Smooth muscle cell (in vitro differentiated cells): ENCODE measurements around the gene TTC28. TPM values are rescaled to one million over a fixed set of nuclear protein-coding genes. Genes with fewer than 3 reads are reported as not detected.

Experiments
- DNase-seq: peaks from one replicate; lab custom pipeline; 2025; ENCODE audit not compliant: unreplicated experiment; lab: John Stamatoyannopoulos, UW
- H2AFZ ChIP-seq: fragments of 200-600 bp; sonication (generic); 2 replicates; pipeline ENCODE4 v1.6.0; 2016; ENCODE audit warnings: antibody characterized with exemption, low read depth, mild to moderate bottlenecking
- H3F3A ChIP-seq: fragments of 200-600 bp; sonication (generic); 2 replicates; pipeline ENCODE4 v1.6.0; 2017; ENCODE audit warnings: antibody characterized with exemption, low read depth
- H3K27ac ChIP-seq: fragments of 200-600 bp; sonication (generic); 2 replicates; pipeline ENCODE4 v1.5.1; 2016; ENCODE audit warnings: low read depth, mild to moderate bottlenecking
- H3K27me3 ChIP-seq: fragments of 200-600 bp; sonication (generic); 2 replicates; pipeline ENCODE4 v1.6.1; 2016; ENCODE audit warnings: low read depth, mild to moderate bottlenecking
- H3K36me3 ChIP-seq: fragments of 200-600 bp; sonication (generic); 2 replicates; pipeline ENCODE4 v1.5.1; 2016; ENCODE audit warnings: low read depth
- H3K4me1 ChIP-seq: fragments of 200-600 bp; sonication (generic); 2 replicates; pipeline ENCODE4 v1.5.1; 2016; ENCODE audit warnings: low read depth
- H3K4me2 ChIP-seq: fragments of 200-600 bp; sonication (generic); 2 replicates; pipeline ENCODE4 v1.6.0; 2016; ENCODE audit warnings: mild to moderate bottlenecking
- H3K4me3 ChIP-seq: fragments of 200-600 bp; sonication (generic); 2 replicates; pipeline ENCODE4 v1.5.1; 2016; ENCODE audit warnings: mild to moderate bottlenecking
- H3K79me2 ChIP-seq: fragments of 200-600 bp; sonication (generic); 2 replicates; pipeline ENCODE4 v1.6.0; 2016; ENCODE audit warnings: low read depth, mild to moderate bottlenecking
- H3K9ac ChIP-seq: fragments of 200-600 bp; sonication (generic); 2 replicates; pipeline ENCODE4 v1.6.0; 2016; ENCODE audit warnings: low read depth
- H3K9me3 ChIP-seq: fragments of 200-600 bp; sonication (generic); replicated peaks from 2 replicates; pipeline ENCODE4 v1.5.1; 2016; ENCODE audit warnings: low read depth
- H4K20me1 ChIP-seq: fragments of 200-600 bp; sonication (generic); 2 replicates; pipeline ENCODE4 v1.6.0; 2016; ENCODE audit warnings: low read depth
- CTCF ChIP-seq: fragments of 200-600 bp; sonication (generic); IDR thresholded peaks from 2 replicates; pipeline ENCODE4 v1.5.1; 2017; ENCODE audit warnings: borderline replicate concordance, mild to moderate bottlenecking, antibody characterized with exemption; ENCODE audit not compliant: insufficient read depth, poor library complexity, severe bottlenecking
- WGBS: methylation state at CpG from one replicate; pipeline ENCODE4 v1.1.7; 2016; ENCODE audit warnings: low lambda C conversion rate; 5-methylcytosine and 5-hydroxymethylcytosine counted together
- polyA plus RNA-seq: library from polyadenylated mRNA; unstranded; fragments of >200 nt; fragmentation: Nextera tagmentation; extraction: Ambion mirVana; gene quantifications from 2 replicates; pipeline ENCODE4 v1.2.1, GENCODE V29; 2016
- total RNA-seq: library from RNA; depleted of rRNA; stranded (reverse); fragments of >200 nt; gene quantifications from 2 replicates; pipeline ENCODE4 v1.2.3, GENCODE V29; 2014

TTC28 gene
- total and polyA plus RNA-seq, 2 experiments from 2014 or later: 6.3 to 17.9 TPM

- Histone ChIP-seq H3K4me2 (peak overlapping the region; percentile 96), H4K20me1 (peaks cover 16% of the 10 kb centered on the region), H3K4me1 (peaks cover 19% of the 10 kb centered on the region), H3K4me3 (peak overlapping the region; percentile 64), H3K79me2 (peaks cover 19% of the 10 kb centered on the region), H3K27ac (no peak overlapping the region), H3K27me3 (no peaks in the 10 kb centered on the region), H3K36me3 (no peaks in the 10 kb centered on the region), H3F3A (peaks cover 4% of the 10 kb centered on the region), H3K9me3 (no peaks in the 10 kb centered on the region), H2AFZ (no peak overlapping the region), H3K9ac (no peak overlapping the region)
- WGBS: 75% methylated on average over 4 of the region's 4 CpGs
- DNase-seq: no peak
- no peak for TF ChIP-seq CTCF
Observed at GRCh38 chr22:28440592-28441390, 238.8 kb downstream of the TTC28 start.

- H3K9ac ChIP-seq: no peak overlapping the region
- H3K27ac ChIP-seq: no peak overlapping the region
- 19% methylated on average over 1 of the region's 1 CpG for whole genome bisulfite sequencing
Observed at GRCh38 chr22:28438183-28438768, 241.4 kb downstream of the TTC28 start.

GRCh38 chr22:28435982-28436381, 243.7 kb downstream of the TTC28 start:
- Histone ChIP-seq H3K27ac (no peak overlapping the region), H3K79me2 (peaks cover 18% of the 10 kb centered on the region), H2AFZ (no peak overlapping the region), H3K4me3 (no peak overlapping the region), H3K4me2 (no peak overlapping the region), H3K9ac (no peak overlapping the region), H3K9me3 (no peaks in the 10 kb centered on the region), H3K4me1 (peaks cover 4% of the 10 kb centered on the region), H3K36me3 (no peaks in the 10 kb centered on the region), H4K20me1 (peaks cover 16% of the 10 kb centered on the region), H3F3A (no peaks in the 10 kb centered on the region), H3K27me3 (no peaks in the 10 kb centered on the region)
- no peak for DNase-seq
- no peak for TF ChIP-seq CTCF
- WGBS: 86% methylated on average over 3 of the region's 3 CpGs

More at GRCh38 chr22:28438183-28438768, 241.4 kb downstream of the TTC28 start:
- Histone ChIP-seq H2AFZ (no peak overlapping the region), H3K9me3 (no peaks in the 10 kb centered on the region), H3K4me2 (no peak overlapping the region), H3K4me1 (peaks cover 16% of the 10 kb centered on the region), H3F3A (peaks cover 4% of the 10 kb centered on the region), H4K20me1 (peaks cover 16% of the 10 kb centered on the region), H3K27me3 (no peaks in the 10 kb centered on the region), H3K36me3 (no peaks in the 10 kb centered on the region), H3K4me3 (no peak overlapping the region), H3K79me2 (peaks cover 19% of the 10 kb centered on the region)
- TF ChIP-seq CTCF: no peak
- DNase-seq: no peak
